Activated CD8-positive, alpha-beta memory T cell treated with anti-CD3 and anti-CD28 coated beads, Interleukin-2, amount 50 U/mL, for 1 hour (primary cell): ENCODE measurements around the gene CFAP92.
A peak's percentile ranks its signal among the peaks of the same experiment; 100 is the strongest.

Experiments
- DNase-seq: peaks from one replicate; pipeline ENCODE4 v3.0.0-alpha.2; 2020; ENCODE audit errors: extremely low read depth

CFAP92 gene, protein sequence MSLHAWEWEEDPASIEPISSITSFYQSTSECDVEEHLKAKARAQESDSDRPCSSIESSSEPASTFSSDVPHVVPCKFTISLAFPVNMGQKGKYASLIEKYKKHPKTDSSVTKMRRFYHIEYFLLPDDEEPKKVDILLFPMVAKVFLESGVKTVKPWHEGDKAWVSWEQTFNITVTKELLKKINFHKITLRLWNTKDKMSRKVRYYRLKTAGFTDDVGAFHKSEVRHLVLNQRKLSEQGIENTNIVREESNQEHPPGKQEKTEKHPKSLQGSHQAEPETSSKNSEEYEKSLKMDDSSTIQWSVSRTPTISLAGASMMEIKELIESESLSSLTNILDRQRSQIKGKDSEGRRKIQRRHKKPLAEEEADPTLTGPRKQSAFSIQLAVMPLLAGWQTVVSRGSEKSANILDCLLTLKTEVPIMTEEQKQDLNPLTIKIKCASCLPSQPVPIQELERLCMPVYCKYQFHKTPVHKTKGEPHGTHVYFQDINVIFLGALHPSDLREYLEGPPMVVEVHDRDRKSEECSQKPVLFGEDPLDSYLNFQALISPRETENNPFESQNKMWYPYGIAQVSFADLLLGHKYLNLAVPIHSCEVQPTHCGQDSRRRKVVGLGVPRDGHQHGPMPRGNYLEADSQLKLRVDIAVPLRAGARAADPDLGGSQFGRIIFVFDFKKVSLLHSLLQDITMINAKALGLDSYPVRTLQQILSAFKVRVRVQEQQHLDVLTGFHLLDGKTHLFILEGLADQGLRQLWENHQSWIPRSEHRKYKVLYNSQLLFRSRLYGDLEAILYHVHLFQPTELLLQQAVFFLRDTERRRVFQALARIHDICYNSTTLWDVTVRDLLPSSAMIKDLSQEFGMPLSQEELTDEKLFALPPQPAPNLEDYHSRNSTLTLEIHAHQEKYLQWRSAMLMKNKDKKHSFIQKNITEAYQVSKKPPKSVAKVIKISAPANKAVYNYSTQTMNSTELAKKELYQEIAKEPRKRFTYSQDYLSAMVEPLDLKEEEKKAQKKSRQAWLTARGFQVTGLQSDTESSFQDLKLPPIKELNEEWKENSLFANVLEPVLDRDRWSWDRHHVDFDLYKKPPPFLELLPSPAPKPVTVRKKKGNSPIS

DNA sequence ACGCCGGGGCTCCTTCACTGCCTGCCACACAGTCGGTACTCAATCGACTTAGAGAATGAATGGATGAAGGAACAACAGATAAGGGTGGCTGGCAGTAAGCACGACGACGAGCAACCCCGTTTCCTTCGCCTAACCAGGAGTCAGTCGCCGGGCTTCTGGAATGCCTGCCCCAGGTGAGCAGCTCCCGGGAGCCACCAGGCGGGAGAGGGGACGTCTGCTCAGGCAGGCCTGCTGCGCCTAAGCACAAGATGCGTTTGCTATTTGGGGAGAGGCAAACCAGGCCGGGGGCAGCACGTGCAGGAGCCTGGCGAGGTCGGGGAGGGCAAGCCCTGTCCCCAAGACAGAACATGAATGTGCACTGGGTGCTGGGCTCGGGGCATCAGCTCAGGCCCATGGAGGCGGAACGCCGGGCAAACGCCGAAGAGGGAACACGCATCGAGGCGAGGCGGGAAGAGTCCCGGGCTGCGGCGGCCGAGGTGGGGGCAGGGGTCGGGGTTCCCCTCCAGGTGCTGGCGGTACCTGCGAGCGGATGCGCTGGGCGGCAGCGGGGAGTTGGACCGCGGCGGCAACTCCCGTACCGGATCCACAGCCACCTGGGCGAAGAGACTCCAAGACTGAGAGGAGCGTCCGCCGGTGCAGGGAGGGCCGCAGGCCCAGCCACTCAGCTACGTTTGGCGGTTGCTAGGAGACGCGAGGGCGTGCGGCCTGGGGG, at the start of gene CFAP92:
Gene CFAP92 (minus strand): TSS at position 616 of the 712 bp plus-strand sequence. CDS start 772 bp downstream, outside the sequence.
- peak; percentile 67 for DNase-seq

DNA sequence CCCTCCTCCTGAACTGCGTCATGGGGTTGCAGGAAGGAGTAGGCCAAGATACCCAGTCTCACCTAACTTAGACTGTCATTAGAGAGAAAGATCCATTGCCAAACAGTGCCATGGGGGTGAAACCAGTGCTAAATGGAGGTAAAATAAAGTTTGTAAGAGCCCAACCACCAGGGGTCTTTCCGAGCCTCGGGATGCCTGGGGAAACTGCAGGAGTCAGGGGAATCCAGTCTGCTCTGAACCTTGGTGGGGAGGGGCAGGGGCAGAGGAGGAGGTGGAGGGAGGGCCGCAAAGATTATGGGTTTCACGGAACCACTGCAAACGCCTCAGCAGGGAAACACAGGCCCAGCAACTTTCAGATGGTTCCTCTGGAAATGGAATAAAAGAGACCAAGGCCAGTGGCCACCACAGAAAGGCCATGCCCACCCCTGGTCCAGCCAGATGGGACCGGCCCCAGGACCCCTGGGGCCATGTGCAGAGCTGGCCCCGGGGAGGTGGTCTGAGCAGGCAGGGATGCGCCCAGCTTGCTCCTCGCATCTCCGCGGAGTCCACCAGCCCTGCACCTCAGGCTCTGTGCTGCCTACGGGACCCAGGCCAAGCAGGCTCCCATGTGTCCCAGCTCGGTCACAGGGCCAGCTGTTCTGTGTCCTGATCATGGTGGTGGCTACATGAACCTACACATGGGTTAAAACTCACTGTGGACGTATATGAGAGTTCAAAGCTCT, 46.9 kb upstream of the CFAP92 start:
- no peak for DNase-seq

DNA sequence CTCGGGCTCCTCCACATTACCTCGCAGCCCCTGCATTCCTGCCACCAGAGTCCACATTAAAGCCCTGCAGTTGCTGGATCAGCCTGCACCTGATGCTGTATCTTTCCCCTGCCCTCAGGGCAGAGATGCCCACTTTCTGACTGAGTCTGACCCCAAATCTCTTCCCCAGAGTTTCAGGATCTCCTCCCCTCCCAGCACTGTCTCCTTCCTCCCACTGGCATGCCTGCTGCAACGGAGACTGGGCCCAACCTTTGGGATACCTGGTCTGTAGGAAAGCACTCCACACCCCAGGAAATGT, 46.1 kb upstream of the CFAP92 start:
- no peak for DNase-seq

DNA sequence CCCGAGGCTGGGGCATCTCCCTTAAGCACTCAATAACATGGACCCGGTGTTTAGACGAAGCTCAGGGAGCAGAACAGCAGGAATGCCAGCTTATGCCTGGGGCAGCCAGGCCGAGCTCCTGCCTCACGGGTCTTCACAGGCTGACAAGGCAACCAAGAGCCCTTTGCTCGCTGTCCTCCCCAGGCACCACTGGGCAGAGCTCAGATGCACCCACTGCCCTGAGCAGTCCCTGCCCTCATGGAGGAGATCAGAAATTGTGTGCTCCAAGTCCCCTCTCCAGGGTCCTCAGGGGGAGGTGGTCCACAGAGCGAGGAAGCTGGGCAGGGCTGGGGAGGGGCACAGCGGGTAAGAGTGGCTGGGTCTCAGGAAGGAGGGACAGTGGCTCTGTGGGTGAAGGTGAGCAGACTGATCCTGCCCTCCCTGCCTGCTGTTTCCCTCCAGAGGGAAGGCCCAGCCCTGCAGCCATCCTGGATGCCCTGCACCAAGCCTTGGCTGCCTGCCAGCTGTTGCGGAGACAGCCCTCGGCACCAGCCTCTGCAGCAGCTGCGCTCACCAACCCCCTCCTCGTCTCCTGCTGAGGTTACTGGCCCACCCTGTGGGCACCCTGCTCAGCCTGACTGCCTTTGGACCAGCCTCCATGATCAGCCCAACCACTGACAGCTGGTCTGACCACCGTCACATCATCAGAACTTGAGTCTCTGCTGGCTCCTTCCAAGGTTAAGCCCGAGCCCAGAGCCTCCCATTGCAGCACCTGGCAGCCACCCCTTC, 45.6 kb upstream of the CFAP92 start:
- DNase-seq: no peak

DNA sequence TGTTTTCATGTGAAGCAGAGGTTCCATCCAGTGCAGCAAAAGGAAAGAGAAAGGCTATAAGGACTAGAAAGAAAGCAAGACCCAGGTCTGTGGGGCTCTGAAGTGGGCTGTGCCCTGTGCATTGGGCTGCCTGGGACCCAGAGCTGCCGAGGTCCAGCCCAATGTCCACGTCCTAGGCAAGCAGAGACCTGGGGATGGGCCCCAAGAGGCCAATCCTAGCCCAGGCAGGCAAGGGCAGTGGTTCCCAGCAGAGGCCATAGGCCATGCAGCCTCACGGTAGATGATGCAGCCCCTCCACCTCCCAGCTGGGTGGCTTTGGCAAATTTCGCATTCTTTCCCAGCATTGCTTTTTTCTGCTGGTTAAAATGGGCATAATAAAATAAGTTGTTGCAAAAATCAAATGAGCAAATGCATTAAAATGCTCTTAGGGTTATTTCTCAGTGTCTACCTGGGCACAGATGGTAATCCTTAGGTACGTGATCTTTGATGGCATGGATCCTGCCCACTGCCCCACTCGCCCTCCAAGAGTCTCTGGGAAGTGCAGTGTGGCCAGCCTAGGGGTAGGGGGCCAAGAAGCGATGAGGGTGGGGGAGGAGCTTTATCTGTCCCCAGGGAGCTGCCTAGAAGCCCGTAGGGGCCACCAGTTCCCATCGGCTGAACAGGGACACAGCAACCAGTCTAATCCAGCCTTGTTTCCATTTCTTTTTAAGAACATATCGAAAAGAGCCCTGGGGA, 44.4 kb upstream of the CFAP92 start:
- DNase-seq: no peak

DNA sequence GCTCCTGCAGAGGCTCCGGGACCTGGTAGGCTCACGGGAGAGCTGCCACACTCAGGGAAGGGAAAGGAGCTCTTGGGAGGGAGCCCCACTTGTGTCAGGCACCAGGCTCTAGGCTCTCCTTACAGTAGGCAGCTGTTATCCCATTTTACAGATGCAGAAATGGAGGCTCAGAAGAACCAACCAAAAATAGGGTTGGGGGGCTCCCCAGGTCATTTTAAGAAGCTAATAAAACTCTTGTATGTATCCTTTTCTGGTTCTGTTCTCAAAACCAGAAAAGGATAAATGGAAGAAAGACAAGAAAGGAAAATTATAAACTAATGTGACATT, 43.2 kb upstream of the CFAP92 start:
- no peak for DNase-seq

DNA sequence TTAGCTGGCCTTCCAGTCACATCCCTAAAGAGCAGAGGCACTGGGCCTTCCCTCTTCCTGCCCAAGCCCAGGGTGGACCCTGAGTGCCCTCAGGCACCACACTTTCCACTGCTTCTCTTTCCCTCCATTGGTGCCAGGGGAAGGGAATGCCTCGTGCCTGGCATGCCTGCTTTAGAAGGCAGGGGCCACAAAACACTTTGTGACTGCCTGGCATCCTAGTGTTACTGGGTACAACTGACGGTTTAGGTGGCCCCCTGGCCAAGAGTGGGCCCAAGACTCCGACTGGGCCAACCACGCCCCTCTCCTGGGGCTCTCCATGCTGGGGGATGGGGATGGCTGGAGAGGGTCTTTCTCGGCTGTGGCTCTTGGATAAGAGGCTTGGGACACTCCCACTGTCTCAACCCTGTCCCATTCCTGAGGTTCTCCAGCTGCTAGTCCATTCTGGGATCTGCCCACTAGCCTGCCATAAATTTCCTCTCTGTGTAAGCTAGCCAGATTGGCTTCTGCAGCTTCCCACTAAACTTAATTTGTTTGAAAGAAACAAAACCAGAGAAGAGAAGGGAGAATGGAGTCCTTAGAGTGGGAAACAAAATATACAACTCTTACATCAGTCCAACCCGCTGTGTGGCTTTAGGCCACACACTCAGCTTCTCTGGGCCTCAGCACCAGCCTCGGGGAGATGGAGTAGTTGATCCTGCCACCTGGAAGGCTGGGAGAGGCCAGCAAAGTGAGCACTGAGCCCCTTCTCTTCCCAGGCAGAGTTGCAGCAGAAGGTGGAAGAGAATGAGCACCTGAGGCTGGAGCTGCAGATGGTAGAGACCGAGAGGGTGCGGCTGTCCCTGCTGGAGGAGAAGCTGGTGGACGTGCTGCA, 42.6 kb upstream of the CFAP92 start:
- no peak for DNase-seq

DNA sequence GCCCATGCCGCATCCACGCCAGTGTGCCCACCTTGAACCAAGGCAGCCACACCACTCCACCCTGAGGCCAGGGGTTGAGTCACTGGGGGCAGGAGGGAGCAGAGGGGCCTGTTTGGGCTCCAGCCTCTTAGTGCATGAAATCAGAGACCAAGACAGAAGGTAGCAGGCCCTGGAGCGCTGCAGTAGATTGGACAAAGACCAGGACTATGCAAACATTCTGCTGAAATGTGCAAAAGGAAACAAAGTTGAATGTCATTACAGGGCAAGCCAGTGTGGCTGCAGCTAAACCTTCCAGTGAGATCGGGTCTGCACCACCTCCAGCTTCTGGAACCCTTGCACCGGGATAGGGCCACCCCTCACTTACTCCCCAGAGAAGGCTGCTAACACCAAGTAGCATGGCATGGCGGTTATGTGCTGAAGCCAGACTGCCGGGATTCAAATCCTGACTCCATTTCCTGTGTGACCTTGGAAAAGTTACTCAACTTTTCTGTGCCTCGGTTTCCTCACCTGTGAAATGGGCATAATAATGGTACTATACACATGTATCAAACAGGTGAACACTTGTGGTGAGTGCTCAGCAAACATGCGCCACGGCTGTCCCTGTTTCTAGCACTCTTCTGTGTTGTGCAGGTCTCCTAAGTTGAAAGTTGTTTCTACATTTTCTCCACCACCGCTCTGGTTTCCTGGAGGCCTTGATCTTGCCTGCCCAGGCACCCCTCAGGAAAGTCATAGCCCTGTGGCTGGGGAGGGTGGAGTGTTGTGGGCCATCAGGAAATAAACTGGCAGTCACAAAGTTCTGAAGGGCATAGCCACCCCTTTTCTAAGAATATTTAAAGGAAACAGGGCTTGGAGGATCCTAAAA, 41.7 kb upstream of the CFAP92 start:
- no peak for DNase-seq

DNA sequence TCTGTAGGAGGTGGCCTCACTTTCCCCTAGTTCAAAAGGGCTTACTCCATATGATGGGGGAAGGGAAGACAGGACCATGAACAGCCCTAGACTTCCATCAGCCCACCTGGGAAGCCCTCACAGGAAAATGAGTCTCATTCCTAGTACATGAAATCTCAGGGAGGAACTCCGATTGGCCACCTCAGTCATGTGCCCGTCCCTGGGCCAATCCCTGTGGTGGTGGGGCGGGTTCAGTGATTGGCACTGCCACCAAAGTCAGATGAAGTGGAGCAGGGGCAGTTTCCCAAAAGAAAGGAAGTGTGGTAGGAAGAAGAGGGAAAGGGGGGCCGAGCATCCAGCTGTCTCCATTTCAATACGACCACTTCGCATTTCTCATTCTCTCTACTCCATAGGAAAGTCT, 40.8 kb upstream of the CFAP92 start:
- DNase-seq: no peak

DNA sequence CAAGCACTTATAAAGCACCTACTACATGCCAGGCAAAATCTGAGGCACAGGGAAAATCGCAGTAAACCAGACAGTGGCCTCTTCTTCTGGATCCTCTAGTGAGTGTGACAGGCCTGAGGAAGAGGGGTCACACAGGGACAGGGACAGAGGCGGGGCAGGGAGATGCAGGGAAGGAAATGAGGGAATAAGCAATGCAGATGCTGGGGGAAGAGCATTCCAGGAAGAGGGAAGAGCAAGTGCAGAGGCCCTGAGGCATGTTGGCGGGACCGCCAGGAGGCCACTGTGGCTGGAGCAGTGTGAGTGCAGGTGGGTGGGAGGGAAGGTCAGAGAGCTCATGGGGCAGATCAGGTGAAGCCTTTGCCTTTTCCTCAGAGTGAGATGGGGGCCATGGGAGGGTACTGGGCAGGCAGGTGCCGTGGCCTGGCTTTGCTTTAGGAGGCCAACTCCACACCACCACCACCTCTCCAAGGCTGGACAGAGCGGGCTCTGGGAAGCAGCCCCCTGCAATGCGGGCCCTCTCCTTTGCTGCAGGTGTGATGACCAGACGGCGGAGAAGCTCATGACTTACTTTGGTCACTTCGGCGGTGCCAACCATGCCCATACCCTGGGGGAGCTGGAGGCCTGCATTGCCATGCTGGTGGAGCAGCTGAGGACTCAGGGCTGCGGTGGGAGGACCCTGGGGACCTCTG, 39.9 kb upstream of the CFAP92 start:
- no peak for DNase-seq

DNA sequence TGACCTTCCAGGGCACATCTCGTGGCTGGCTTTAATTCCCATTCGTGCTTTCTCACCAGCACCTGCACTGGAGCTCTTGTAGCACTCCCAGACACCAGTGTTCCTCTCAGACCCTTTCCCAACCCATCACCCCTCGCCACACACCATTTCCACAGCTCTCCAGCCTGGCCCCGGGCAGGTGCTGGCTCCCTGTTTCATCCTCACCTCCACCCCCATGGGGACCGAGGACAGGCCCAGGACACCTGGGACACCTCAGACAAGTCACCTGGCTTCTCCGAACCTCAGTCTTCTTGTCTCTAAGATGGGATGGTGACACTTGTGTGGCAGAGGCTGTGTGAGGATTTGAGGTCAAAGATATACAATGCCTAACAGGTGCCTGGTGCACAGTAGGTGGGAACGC, 39.3 kb upstream of the CFAP92 start:
- DNase-seq: no peak

DNA sequence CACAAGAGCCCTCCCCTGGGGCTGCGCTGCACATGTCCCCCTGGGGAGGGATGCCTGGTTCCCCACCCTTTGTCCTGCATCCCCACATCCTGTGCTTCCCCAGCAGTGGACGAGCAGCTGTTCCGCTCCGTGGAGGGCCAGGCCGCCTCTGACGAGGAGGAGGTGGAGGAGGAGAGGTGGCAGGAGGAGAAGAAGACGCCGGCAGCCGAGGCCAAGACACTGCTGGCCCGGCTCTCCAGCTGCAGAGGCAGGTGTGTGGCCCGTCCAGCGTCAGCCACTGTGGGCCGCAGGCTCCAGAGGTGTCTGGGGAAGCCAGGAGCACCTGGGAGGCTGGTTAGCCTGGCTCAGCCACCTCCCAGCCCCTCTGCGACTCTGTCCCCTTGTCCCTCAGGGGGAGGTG, 38.8 kb upstream of the CFAP92 start:
- no peak for DNase-seq

DNA sequence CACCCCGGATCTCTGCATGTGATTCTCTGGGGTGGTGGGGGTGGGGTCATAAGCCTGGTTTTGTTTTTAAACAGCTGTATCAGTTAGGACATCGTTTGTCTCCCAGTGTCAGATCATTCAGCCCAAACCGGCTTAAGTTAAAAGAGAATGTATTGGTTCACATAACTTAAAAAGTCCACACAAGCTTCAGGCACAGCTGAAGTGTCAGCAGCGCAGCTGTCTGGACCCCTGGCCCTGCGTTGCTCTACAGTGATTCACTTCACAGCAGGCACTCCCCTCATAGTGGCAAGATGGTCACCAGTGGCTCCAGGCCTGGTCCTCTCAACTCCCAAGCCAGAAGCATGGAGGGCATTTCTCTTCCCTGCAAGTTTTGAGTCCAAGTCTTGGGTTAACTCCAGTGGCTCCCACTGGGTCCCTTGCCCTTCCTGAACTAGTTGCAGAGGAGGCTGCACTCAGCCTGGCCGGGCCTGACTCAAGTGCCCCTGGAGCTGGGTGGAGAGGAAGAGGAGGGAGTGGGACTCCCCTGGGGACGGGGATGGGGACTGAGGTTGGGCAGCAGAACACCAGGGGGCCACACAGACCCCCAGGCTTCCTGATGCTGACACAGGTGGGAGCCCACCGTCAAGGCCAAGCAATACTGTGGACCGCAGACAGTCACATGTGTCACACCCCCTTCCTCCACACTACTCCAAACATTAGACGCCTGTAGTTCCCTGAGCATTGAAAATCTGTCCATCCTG, 37.8 kb upstream of the CFAP92 start:
- DNase-seq: no peak

DNA sequence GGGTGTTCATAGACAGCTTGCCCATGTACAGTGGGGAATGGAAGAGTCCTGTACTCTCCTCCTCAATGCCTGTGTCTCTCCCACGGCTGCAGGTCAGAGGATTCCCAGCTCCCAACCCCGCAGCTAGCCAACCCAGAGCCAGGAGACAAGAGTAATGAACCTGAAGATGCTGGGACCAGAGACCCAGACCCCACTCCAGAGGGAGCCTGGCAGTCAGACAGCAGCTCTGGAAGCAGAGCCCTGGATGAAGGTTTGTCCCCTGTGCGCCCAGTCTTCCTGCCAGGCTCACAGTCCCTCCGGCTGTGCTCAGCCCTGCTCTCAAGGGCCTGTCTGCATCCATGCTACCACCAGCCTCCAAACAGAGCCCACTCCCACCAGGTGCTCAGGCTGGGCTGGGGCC, 36.7 kb upstream of the CFAP92 start:
- no peak for DNase-seq

DNA sequence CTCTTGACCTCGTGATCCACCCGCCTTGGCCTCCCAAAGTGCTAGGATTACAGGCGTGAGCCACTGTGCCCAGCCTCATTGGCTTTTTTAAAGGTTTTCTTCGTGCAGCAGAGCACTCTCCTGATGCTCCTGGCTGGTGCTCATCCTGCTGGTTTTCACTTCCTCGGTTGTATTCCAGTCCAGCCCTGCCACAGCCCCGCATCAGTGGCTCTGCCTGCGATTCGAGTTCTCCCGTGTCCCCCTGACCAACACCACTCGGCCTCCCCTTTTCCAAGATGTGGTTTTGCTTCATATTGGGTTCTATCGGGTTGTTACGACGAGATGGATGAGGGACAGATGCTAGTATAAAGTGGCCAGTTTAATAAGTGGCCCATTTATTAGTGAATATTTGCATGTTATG, 35.0 kb upstream of the CFAP92 start:
- no peak for DNase-seq

DNA sequence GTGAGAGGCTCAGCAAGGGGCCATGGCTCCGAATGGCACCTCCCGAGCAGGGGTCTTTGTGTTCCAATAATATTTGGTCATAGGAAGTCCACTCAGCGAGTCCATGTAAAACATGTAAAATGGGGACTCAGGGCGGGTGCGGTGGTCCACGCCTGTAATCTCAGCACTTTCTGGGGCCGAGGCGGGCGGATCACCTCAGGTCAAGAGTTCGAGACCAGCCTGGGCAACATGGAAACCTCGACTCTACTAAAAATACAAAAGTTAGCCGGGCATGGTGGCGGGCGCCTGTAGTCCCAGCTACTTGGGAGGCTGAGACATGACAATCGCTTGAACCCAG, 33.6 kb upstream of the CFAP92 start:
- DNase-seq: no peak
